ENCODE measurements around the gene WDR41.
"Not testable (repeated sequence)": the region's sequence is repeated elsewhere in the genome, so short reads cannot be mapped to it uniquely, and the experiment has no call there.

Gene WDR41

GRCh38 chr5:77398896-77399295, 93.2 kb downstream of the WDR41 start:
- no peak for FAIRE-seq

DNA sequence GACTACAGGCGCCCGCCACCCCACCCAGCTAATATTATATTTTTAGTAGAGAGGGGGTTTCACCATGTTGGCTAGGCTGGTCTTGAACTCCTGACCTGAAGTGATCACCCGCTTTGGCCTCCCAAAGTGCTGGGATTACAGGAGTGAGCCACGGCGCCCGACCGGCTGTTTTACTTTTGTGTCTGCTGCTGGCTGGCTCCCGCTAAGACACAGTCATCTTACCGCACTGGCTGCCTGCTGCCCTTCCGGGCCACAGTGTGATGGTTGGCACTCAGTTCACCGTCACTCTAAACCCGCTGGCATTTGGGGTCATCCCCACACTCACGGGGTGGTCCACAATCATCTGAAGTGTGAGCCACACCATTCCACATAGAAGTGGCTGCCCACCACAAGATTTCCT, 93.7 kb downstream of the WDR41 start:
- no peak for FAIRE-seq

DNA sequence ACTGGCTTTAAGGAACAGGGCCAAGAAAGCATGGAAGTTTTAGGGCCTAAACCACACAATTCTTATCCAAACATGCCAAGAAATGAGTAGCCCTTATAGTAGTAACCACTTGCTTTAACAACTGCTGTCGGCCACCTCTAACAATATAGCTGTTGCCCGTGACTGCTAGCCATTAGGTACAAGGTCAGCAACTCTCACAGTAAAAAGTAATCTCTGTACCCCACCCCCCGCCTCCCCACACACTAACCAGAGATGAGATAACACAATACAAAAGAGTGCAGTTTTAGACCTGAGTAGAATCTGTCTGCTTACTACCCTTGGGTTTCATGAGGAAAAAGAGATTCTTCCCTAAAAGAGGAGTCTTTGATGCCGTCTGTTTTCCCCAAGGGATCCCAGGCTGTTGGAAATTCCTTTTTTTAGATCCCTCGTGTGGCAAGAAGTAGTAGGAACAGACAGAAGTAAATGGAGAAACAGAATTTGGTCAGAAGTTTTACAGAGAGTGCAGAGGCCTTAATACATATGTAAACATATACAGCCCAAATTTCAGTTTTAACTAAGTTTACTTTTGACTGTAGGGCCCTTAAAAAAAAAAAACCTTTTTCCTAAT, 94.3 kb downstream of the WDR41 start:
- FAIRE-seq: no peak

GRCh38 chr5:77396017-77396416, 96.1 kb downstream of the WDR41 start:
- no peak for FAIRE-seq

GRCh38 chr5:77394064-77394715, 97.9 kb downstream of the WDR41 start:
- FAIRE-seq: no peak

DNA sequence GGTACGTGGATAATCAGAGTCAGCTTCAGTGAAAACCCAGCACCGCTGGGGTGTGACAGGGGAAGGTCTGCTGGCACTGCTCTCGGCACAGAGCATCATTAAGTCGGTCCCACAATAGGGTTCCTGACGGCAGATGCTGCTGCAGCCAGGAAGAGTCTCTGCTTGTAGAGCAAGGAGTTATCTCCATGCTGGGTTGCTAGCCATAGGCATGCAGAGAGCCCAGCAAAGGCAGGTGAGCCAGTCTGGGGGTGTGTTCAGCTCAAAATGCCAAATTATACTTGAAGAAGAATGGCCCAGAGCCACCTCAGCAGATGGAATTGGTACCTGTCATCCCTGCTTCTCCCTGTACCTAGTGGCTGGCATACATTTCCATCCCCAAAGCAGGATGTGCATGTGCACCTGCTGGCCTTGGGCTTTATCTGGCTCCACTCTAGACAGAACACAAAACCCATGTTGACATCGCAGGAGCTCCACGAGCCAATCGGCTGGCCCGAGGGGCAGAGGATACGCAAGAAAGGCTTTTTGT, 100.8 kb downstream of the WDR41 start:
- no peak for FAIRE-seq

- FAIRE-seq: no peak
Observed at GRCh38 chr5:77390795-77391194, 101.3 kb downstream of the WDR41 start.

DNA sequence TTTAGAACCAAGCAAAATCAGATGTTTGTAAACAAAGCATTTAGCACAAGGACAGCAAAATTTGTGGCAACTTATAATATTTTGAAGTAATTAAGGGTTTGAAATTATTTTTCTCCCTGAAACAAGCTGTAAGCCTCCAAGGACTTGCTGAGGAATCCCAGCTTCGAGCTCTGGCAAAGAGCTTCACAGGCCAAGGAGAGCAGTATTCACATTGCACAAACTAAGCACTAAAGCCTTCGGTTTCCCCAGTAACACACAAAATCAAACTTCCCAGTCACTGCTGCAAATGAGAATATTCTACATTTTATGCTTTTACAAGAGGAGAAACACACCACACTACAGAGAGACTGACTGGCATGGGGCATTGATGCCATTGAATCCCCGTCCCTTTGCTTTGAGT, 101.9 kb downstream of the WDR41 start:
- FAIRE-seq: no peak

DNA sequence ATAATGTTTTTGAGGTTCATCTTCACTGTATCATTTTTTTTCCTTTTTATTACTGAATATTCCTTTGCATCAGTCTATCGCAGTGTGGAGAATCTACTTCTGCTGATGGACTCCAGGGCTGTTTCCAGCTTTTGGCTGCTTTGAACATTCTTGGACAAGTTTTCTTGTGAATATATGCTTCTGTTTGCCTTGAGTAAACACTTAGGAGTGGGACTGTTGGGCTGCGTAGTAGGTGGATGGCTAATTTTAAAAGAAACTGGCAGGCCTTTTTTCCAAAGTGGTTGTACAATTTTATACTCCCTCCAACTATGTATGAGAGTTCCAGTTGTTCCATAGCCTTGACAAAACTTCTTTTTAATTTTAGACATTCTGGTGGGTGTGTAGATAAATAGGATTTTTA, 102.4 kb downstream of the WDR41 start:
- FAIRE-seq: no peak

GRCh38 chr5:77386340-77386739, 105.8 kb downstream of the WDR41 start:
- not testable (repeated sequence) for FAIRE-seq

- FAIRE-seq: not testable (repeated sequence)
Observed at GRCh38 chr5:77383336-77383735, 108.8 kb downstream of the WDR41 start.

Data from G401.6 (cell line).